CD4-positive, alpha-beta memory T cell (primary cell): ENCODE results near the gene AKT2. TPM values are rescaled to one million over a fixed set of nuclear protein-coding genes. Genes with fewer than 3 reads are reported as not detected.

Experiments used
- CTCF ChIA-PET: fragments of 350-600 bp; sonication (Branson Sonifier 250); formaldehyde crosslinking; loops from one replicate; lab custom pipeline; 2021; ENCODE audit warnings: inconsistent platforms; ENCODE audit not compliant: partially characterized antibody; lab: Charles Lee
- POLR2A ChIA-PET: fragments of 350-600 bp; sonication (Branson Sonifier 250); formaldehyde crosslinking; loops from one replicate; lab custom pipeline; 2021; ENCODE audit not compliant: partially characterized antibody; lab: Charles Lee
- DNase-seq, 5 donors: peaks; one replicate each; pipeline versions ENCODE4 v3.0.0 to v3.0.0-alpha.2; 2020 to 2022; ENCODE audit warnings: mixed read lengths in 1 of 5
- H3K27ac ChIP-seq: one replicate; pipeline ENCODE4 v1.7.0; 2013; ENCODE audit warnings: low read depth, low read length
- H3K27me3 ChIP-seq: 2 replicates; pipeline ENCODE4 v1.7.0; 2013; ENCODE audit warnings: mild to moderate bottlenecking, low read length, moderate library complexity; ENCODE audit not compliant: insufficient read depth
- H3K36me3 ChIP-seq: 2 replicates; pipeline ENCODE4 v1.7.0; 2013; ENCODE audit warnings: mild to moderate bottlenecking, low read length, moderate library complexity; ENCODE audit not compliant: insufficient read depth
- H3K4me1 ChIP-seq: 2 replicates; pipeline ENCODE4 v1.7.0; 2013; ENCODE audit warnings: mild to moderate bottlenecking, low read length, moderate library complexity; ENCODE audit not compliant: insufficient read depth
- H3K4me3 ChIP-seq, 2 donors: one replicate each; pipeline ENCODE4 v1.7.0; 2013; ENCODE audit warnings: low read length in 2 of 2, mild to moderate bottlenecking in 1 of 2
- H3K9me3 ChIP-seq, 2 donors: one replicate each; pipeline ENCODE4 v1.7.0; 2013; ENCODE audit warnings: low read length in 2 of 2, control low read depth in 1 of 2; ENCODE audit not compliant: control insufficient read depth in 1 of 2
- H3K27ac Mint-ChIP-seq, 7 donors: one replicate each; pipeline ENCODE4 v1.8.0; 2020 to 2021; ENCODE audit warnings: mixed read lengths in 7 of 7, mild to moderate bottlenecking in 6 of 7, inconsistent platforms in 3 of 7, moderate library complexity in 3 of 7
- H3K27me3 Mint-ChIP-seq, 2 donors: one replicate each; pipeline ENCODE4 v1.8.0; 2020 to 2021; ENCODE audit warnings: mixed read lengths in 2 of 2
- H3K36me3 Mint-ChIP-seq, 2 donors: one replicate each; pipeline ENCODE4 v1.8.0; 2020 to 2021; ENCODE audit warnings: mixed read lengths in 2 of 2, inconsistent platforms in 1 of 2, mild to moderate bottlenecking in 1 of 2
- H3K4me1 Mint-ChIP-seq, 4 donors: one replicate each; pipeline ENCODE4 v1.8.0; 2020 to 2021; ENCODE audit warnings: mixed read lengths in 4 of 4, mild to moderate bottlenecking in 1 of 4
- H3K4me3 Mint-ChIP-seq, 8 donors: one replicate each; pipeline ENCODE4 v1.8.0; 2020 to 2021; ENCODE audit warnings: mixed read lengths in 8 of 8, mild to moderate bottlenecking in 7 of 8, moderate library complexity in 6 of 8, inconsistent platforms in 3 of 8
- H3K9me3 Mint-ChIP-seq, 8 donors: one replicate each; pipeline ENCODE4 v1.8.0; 2020 to 2021; ENCODE audit warnings: mixed read lengths in 8 of 8, mild to moderate bottlenecking in 5 of 8, inconsistent platforms in 3 of 8, moderate library complexity in 1 of 8
- intact Hi-C: fragments of 100-400 bp; cut with micrococcal nuclease; formaldehyde crosslinking; loops from one replicate; pipeline ENCODE4 v1.15.1; 2023
- polyA plus RNA-seq, 2 donors: library from polyadenylated mRNA; unstranded; fragments of 300-500 nt; fragmentation: Illumina TruSeq; gene quantifications; one replicate each; pipeline ENCODE4 v1.2.3, GENCODE V29; 2021
- total RNA-seq, 2 experiments: library from RNA; stranded (reverse); gene quantifications; one replicate each; pipeline ENCODE4 v1.2.3, GENCODE V29; 2021

AKT2 gene
- total and polyA plus RNA-seq, 4 experiments from 2014 or later = 10.6 to 180 (median 97.8) TPM

- CTCF ChIA-PET = interaction anchor here (1.0 kb wide), 1 partner anchor 1290 kb away, joined by 3 read pairs; no protein-coding TSS in a partner anchor
- H3K27ac ChIP-seq = no peak overlapping the region
- Mint-ChIP-seq H3K9me3 (no peaks in the 10 kb centered on the region), H3K27ac (no peak overlapping the region), H3K4me1 (peaks cover 10 to 27% (median 17%) of the 10 kb centered on the region in 4 donors), H3K27me3 (no peaks in the 10 kb centered on the region), H3K4me3 (no peak overlapping the region), H3K36me3 (peaks cover 52 to 66% of the 10 kb centered on the region in 2 donors)
- intact Hi-C loops = no loop called here
- no peak for DNase-seq
- no peak overlapping the region for H3K4me3 ChIP-seq
- H3K4me1 ChIP-seq = no peaks in the 10 kb centered on the region
- peaks cover 33% of the 10 kb centered on the region for H3K36me3 ChIP-seq
- no peaks in the 10 kb centered on the region for H3K9me3 ChIP-seq
- no peaks in the 10 kb centered on the region for H3K27me3 ChIP-seq
- POLR2A ChIA-PET = no interaction called here
Observed at GRCh38 chr19:40252395-40252794, 32.8 kb downstream of the AKT2 start.

GRCh38 chr19:40251991-40252390 lies 33.2 kb downstream of the AKT2 start:
- Histone ChIP-seq H3K4me1 (no peaks in the 10 kb centered on the region), H3K27ac (no peak overlapping the region), H3K36me3 (peaks cover 33% of the 10 kb centered on the region), H3K9me3 (no peaks in the 10 kb centered on the region), H3K27me3 (no peaks in the 10 kb centered on the region), H3K4me3 (no peak overlapping the region)
- Mint-ChIP-seq H3K27ac (peak overlapping the region in 1 of 7 donors; percentile 42), H3K4me1 (peaks cover 10 to 26% (median 16%) of the 10 kb centered on the region in 4 donors), H3K4me3 (no peak overlapping the region), H3K9me3 (no peaks in the 10 kb centered on the region), H3K27me3 (no peaks in the 10 kb centered on the region), H3K36me3 (peaks cover 50 to 65% of the 10 kb centered on the region in 2 donors)
- DNase-seq = no peak
- ChIA-PET CTCF (interaction anchor here (1.0 kb wide), 1 partner anchor 1290 kb away, joined by 3 read pairs; no protein-coding TSS in a partner anchor), POLR2A (no interaction called here)
- intact Hi-C loops = no loop called here

GRCh38 chr19:40251244-40251643 lies 33.9 kb downstream of the AKT2 start:
- Histone ChIP-seq H3K36me3 (peaks cover 25% of the 10 kb centered on the region), H3K27ac (no peak overlapping the region), H3K27me3 (no peaks in the 10 kb centered on the region), H3K9me3 (no peaks in the 10 kb centered on the region), H3K4me3 (no peak overlapping the region), H3K4me1 (no peaks in the 10 kb centered on the region)
- H3K9me3 Mint-ChIP-seq = no peaks in the 10 kb centered on the region
- DNase-seq = no peak
- peaks cover 49 to 62% of the 10 kb centered on the region in 2 donors for H3K36me3 Mint-ChIP-seq
- peaks cover 13 to 22% (median 17%) of the 10 kb centered on the region in 4 donors for H3K4me1 Mint-ChIP-seq
- no peaks in the 10 kb centered on the region for H3K27me3 Mint-ChIP-seq
- intact Hi-C loops = no loop called here
- H3K27ac Mint-ChIP-seq = no peak overlapping the region
- no peak overlapping the region for H3K4me3 Mint-ChIP-seq
- POLR2A ChIA-PET = no interaction called here
- CTCF ChIA-PET = interaction anchor here (1.0 kb wide), 1 partner anchor 1289 kb away, joined by 3 read pairs; no protein-coding TSS in a partner anchor

- H3K27me3 Mint-ChIP-seq = no peaks in the 10 kb centered on the region
- no peak overlapping the region for H3K4me3 Mint-ChIP-seq
- peaks cover 11% of the 10 kb centered on the region for H3K36me3 ChIP-seq
- no peak overlapping the region for H3K27ac ChIP-seq
- intact Hi-C loops = no loop called here
- ChIA-PET POLR2A (no interaction called here), CTCF (no interaction called here)
- H3K9me3 Mint-ChIP-seq = no peaks in the 10 kb centered on the region
- no peaks in the 10 kb centered on the region for H3K4me1 ChIP-seq
- DNase-seq = no peak
- no peak overlapping the region for H3K4me3 ChIP-seq
- H3K36me3 Mint-ChIP-seq = peaks cover 39 to 53% of the 10 kb centered on the region in 2 donors
- H3K9me3 ChIP-seq = no peaks in the 10 kb centered on the region
- peaks cover 14 to 21% (median 15%) of the 10 kb centered on the region in 4 donors for H3K4me1 Mint-ChIP-seq
- no peaks in the 10 kb centered on the region for H3K27me3 ChIP-seq
- H3K27ac Mint-ChIP-seq = peak overlapping the region in 2 of 7 donors; percentile 22 to 36
Observed at GRCh38 chr19:40249781-40250180, 35.4 kb downstream of the AKT2 start.

GRCh38 chr19:40249201-40249600 lies 35.9 kb downstream of the AKT2 start:
- H3K4me3 Mint-ChIP-seq = no peak overlapping the region
- H3K4me1 Mint-ChIP-seq = peaks cover 14 to 21% (median 15%) of the 10 kb centered on the region in 4 donors
- H3K27me3 Mint-ChIP-seq = no peaks in the 10 kb centered on the region

GRCh38 chr19:40247735-40248262 lies 37.3 kb downstream of the AKT2 start:
- CTCF ChIA-PET = no interaction called here
- H3K27ac Mint-ChIP-seq = peak overlapping the region in 3 of 7 donors; percentile 23 to 48 (median 24)
- peaks cover 6% of the 10 kb centered on the region for H3K36me3 ChIP-seq

More at GRCh38 chr19:40249201-40249600, 35.9 kb downstream of the AKT2 start:
- Histone ChIP-seq H3K9me3 (no peaks in the 10 kb centered on the region), H3K27ac (no peak overlapping the region), H3K36me3 (peaks cover 8% of the 10 kb centered on the region), H3K4me1 (no peaks in the 10 kb centered on the region), H3K27me3 (no peaks in the 10 kb centered on the region), H3K4me3 (no peak overlapping the region)
- Mint-ChIP-seq H3K36me3 (peaks cover 37 to 49% of the 10 kb centered on the region in 2 donors), H3K9me3 (no peaks in the 10 kb centered on the region), H3K27ac (no peak overlapping the region)
- POLR2A ChIA-PET = no interaction called here
- intact Hi-C loops = no loop called here
- CTCF ChIA-PET = no interaction called here
- no peak for DNase-seq

GRCh38 chr19:40247178-40247577 lies 38.0 kb downstream of the AKT2 start:
- POLR2A ChIA-PET = interaction anchor here (0.6 kb wide), 1 partner anchor 1147 kb away, joined by 3 read pairs; no protein-coding TSS in a partner anchor
- no peak for DNase-seq
- Mint-ChIP-seq H3K36me3 (peaks cover 17 to 28% of the 10 kb centered on the region in 2 donors), H3K4me1 (peaks cover 7 to 12% (median 10%) of the 10 kb centered on the region in 4 donors), H3K27ac (no peak overlapping the region), H3K27me3 (no peaks in the 10 kb centered on the region), H3K4me3 (no peak overlapping the region), H3K9me3 (peaks cover 0 to 1% (median 0%) of the 10 kb centered on the region in 8 donors)
- Histone ChIP-seq H3K9me3 (no peaks in the 10 kb centered on the region), H3K27ac (no peak overlapping the region), H3K4me3 (no peak overlapping the region), H3K36me3 (peaks cover under 1% of the 10 kb centered on the region), H3K27me3 (no peaks in the 10 kb centered on the region), H3K4me1 (no peaks in the 10 kb centered on the region)
- CTCF ChIA-PET = no interaction called here
- intact Hi-C loops = no loop called here

More at GRCh38 chr19:40247735-40248262, 37.3 kb downstream of the AKT2 start:
- H3K27me3 Mint-ChIP-seq = no peaks in the 10 kb centered on the region
- H3K36me3 Mint-ChIP-seq = peaks cover 23 to 35% of the 10 kb centered on the region in 2 donors
- POLR2A ChIA-PET = interaction anchor here (0.6 kb wide), 1 partner anchor 1147 kb away, joined by 3 read pairs; no protein-coding TSS in a partner anchor
- DNase-seq = no peak
- H3K27ac ChIP-seq = no peak overlapping the region
- intact Hi-C loops = no loop called here
- H3K9me3 Mint-ChIP-seq = peaks cover 0 to 1% (median 0%) of the 10 kb centered on the region in 8 donors
- no peaks in the 10 kb centered on the region for H3K9me3 ChIP-seq
- H3K4me3 Mint-ChIP-seq = no peak overlapping the region
- no peaks in the 10 kb centered on the region for H3K27me3 ChIP-seq
- H3K4me1 Mint-ChIP-seq = peaks cover 11 to 17% (median 14%) of the 10 kb centered on the region in 4 donors
- H3K4me1 ChIP-seq = no peaks in the 10 kb centered on the region
- no peak overlapping the region for H3K4me3 ChIP-seq
